Caco-2 (cell line): ENCODE data around the gene EHD4. TPM values are rescaled to one million over a fixed set of nuclear protein-coding genes. Genes with fewer than 3 reads are reported as not detected.

Source experiments
- BruUV-seq: library from RNA; stranded (reverse); fragments of 400-500 nt; replicated peaks from 2 replicates; lab custom pipeline; 2021; lab: Mats Ljungman, UMichigan
- CTCF ChIA-PET: fragments of 300-600 bp; sonication (Branson Sonifier 250); formaldehyde crosslinking; loops from one replicate; lab custom pipeline; 2022; ENCODE audit warnings: antibody characterized with exemption; lab: Charles Lee
- POLR2A ChIA-PET: fragments of 300-600 bp; sonication (Branson Sonifier 250); formaldehyde crosslinking; loops from one replicate; lab custom pipeline; 2022; ENCODE audit warnings: antibody characterized with exemption; lab: Charles Lee
- DNase-seq, 2 experiments: peaks; one replicate each; pipeline versions ENCODE4 v3.0.0 to v3.0.0-alpha.2; 2020 to 2022
- H3K27me3 ChIP-seq: replicated peaks from 2 replicates; pipeline ENCODE4 v1.6.0; 2011; ENCODE audit warnings: low read length; ENCODE audit not compliant: control insufficient read depth, insufficient read depth
- H3K36me3 ChIP-seq: 2 replicates; pipeline ENCODE4 v1.5.1; 2011; ENCODE audit warnings: low read length; ENCODE audit not compliant: control insufficient read depth, insufficient read depth
- H3K4me1 ChIP-seq: fragments of 250-450 bp; sonication (Bioruptor Pico); 2 replicates; pipeline ENCODE4 v1.5.1; 2020; ENCODE audit warnings: mild to moderate bottlenecking
- H3K4me3 ChIP-seq: 2 replicates; pipeline ENCODE4 v1.5.1; 2011; ENCODE audit warnings: low read depth, mild to moderate bottlenecking, control low read depth, low read length
- H3K9me3 ChIP-seq: fragments of 250-450 bp; sonication (Bioruptor Pico); 2 replicates; pipeline ENCODE4 v1.5.1; 2020; ENCODE audit warnings: mild to moderate bottlenecking, moderate library complexity
- H3K27ac Mint-ChIP-seq: one replicate; pipeline ENCODE4 v1.8.0; 2022; ENCODE audit warnings: mixed read lengths; ENCODE audit not compliant: unreplicated experiment
- H3K27me3 Mint-ChIP-seq: one replicate; pipeline ENCODE4 v1.8.0; 2022; ENCODE audit warnings: mixed read lengths; ENCODE audit not compliant: insufficient read depth, unreplicated experiment
- H3K36me3 Mint-ChIP-seq: one replicate; pipeline ENCODE4 v1.8.0; 2022; ENCODE audit warnings: mild to moderate bottlenecking, mixed read lengths; ENCODE audit not compliant: insufficient read depth, unreplicated experiment
- H3K4me1 Mint-ChIP-seq: one replicate; pipeline ENCODE4 v1.8.0; 2022; ENCODE audit warnings: low read depth, mixed read lengths; ENCODE audit not compliant: unreplicated experiment
- H3K4me3 Mint-ChIP-seq: one replicate; pipeline ENCODE4 v1.8.0; 2022; ENCODE audit warnings: mild to moderate bottlenecking, moderate library complexity, mixed read lengths; ENCODE audit not compliant: unreplicated experiment
- H3K9me3 Mint-ChIP-seq: one replicate; pipeline ENCODE4 v1.8.0; 2022; ENCODE audit warnings: mixed read lengths; ENCODE audit not compliant: unreplicated experiment
- CTCF ChIP-seq, 2 experiments: fragments of 200-600 bp in 1 of 2; IDR thresholded peaks; 1 replicate in 1 of 2; 2 replicates in 1 of 2; pipeline versions ENCODE4 v1.5.1 to v1.8.0; 2011 to 2022; ENCODE audit warnings: antibody characterized with exemption in 1 of 2, control low read depth in 1 of 2, inconsistent platforms in 1 of 2, low read depth in 1 of 2, low read length in 1 of 2, mild to moderate bottlenecking in 1 of 2, moderate library complexity in 1 of 2; ENCODE audit not compliant: insufficient read depth in 1 of 2, severe bottlenecking in 1 of 2, unreplicated experiment in 1 of 2
- intact Hi-C: fragments of 100-400 bp; cut with micrococcal nuclease; formaldehyde crosslinking; loops from one replicate; pipeline ENCODE4 v1.10.0; 2022; ENCODE audit not compliant: unreplicated experiment
- total RNA-seq: library from RNA; stranded (reverse); gene quantifications from 2 replicates; pipeline ENCODE4 v1.2.3, GENCODE V29; 2022

EHD4 gene
- total RNA-seq, 1 experiment from 2014 or later = 31.6 TPM

GRCh38 chr15:42020713-42021273 is 48.4 kb upstream of the EHD4 start, which contains the start of gene PLA2G4E:
TSS of gene PLA2G4E (minus strand) at chr15:42021042. CDS start at chr15:42021030, 12 bp downstream.
- CTCF ChIA-PET = no interaction called here
- peaks cover 30% of the 10 kb centered on the region for H3K9me3 Mint-ChIP-seq
- H3K4me1 ChIP-seq = no peaks in the 10 kb centered on the region
- peaks cover 31% of the 10 kb centered on the region for H3K9me3 ChIP-seq
- H3K36me3 ChIP-seq = no peaks in the 10 kb centered on the region
- H3K27me3 Mint-ChIP-seq = no peaks in the 10 kb centered on the region
- no peaks in the 10 kb centered on the region for H3K4me1 Mint-ChIP-seq
- no peak within 1 kb of the TSS for H3K27ac Mint-ChIP-seq
- no peak for TF ChIP-seq CTCF (IDR thresholded peaks at IDR 0.05; ENCODE audit: insufficient read depth in 1 of 2, low read depth in 1 of 2, low read length in 1 of 2, severe bottlenecking in 1 of 2, unreplicated experiment in 1 of 2)
- DNase-seq = no peak
- intact Hi-C loops = no loop called here
- H3K4me3 Mint-ChIP-seq = no peak within 1 kb of the TSS
- POLR2A ChIA-PET = no interaction called here
- BruUV-seq = no TSS peak
- H3K4me3 ChIP-seq = no peak within 1 kb of the TSS
- peaks cover 18% of the 10 kb centered on the region for H3K36me3 Mint-ChIP-seq
- H3K27me3 ChIP-seq = no peaks in the 10 kb centered on the region

- H3K4me1 Mint-ChIP-seq = peaks cover 13% of the 10 kb centered on the region
- H3K27me3 ChIP-seq = no peaks in the 10 kb centered on the region
- intact Hi-C loops = no loop called here
Measured at GRCh38 chr15:42018306-42019224, 46.2 kb upstream of the EHD4 start.

More at GRCh38 chr15:42018306-42019224, 46.2 kb upstream of the EHD4 start:
- Histone ChIP-seq H3K36me3 (no peaks in the 10 kb centered on the region), H3K4me3 (no peak overlapping the region), H3K4me1 (peaks cover 5% of the 10 kb centered on the region; the same call in 1 of the 2 replicates), H3K9me3 (peaks cover 19% of the 10 kb centered on the region; the same call in 1 of the 2 replicates)
- Mint-ChIP-seq H3K4me3 (no peak overlapping the region), H3K27me3 (no peaks in the 10 kb centered on the region), H3K9me3 (peaks cover 16% of the 10 kb centered on the region), H3K36me3 (peaks cover 9% of the 10 kb centered on the region), H3K27ac (no peak overlapping the region)
- CTCF ChIA-PET = interaction anchor here (0.6 kb wide), 1 partner anchor 38 kb away, joined by 3 read pairs; no protein-coding TSS in a partner anchor
- TF ChIP-seq CTCF (IDR thresholded peaks at IDR 0.05; ENCODE audit: insufficient read depth in 1 of 2, low read depth in 1 of 2, low read length in 1 of 2, severe bottlenecking in 1 of 2, unreplicated experiment in 1 of 2) = no peak
- DNase-seq = no peak
- no TSS peak for BruUV-seq
- POLR2A ChIA-PET = interaction anchor here (0.6 kb wide), 1 partner anchor 39 kb away, joined by 3 read pairs; no protein-coding TSS in a partner anchor
